Heart right ventricle (tissue), 16 donors: Measurements from ENCODE around the gene RBM42. TPM values are rescaled to one million over a fixed set of nuclear protein-coding genes. Genes with fewer than 3 reads are reported as not detected.

Experiments
- ATAC-seq, 8 donors: fragments of 200-7000 bp; cut with Tn5 transposase; one replicate each; pipeline ENCODE4 v1.9.1; 2020; ENCODE audit warnings: mild to moderate bottlenecking in 8 of 8, moderate library complexity in 8 of 8, moderate number of reproducible peaks in 1 of 8
- DNase-seq, 2 donors: peaks; one replicate each; pipeline ENCODE4 v3.0.0-alpha.2; 2020
- H3K27ac ChIP-seq, 10 donors: fragments of 200-600 bp; sonication (generic) in 2 of 10; one replicate each; pipeline versions ENCODE4 v1.5.0 to v1.8.0; 2020 to 2022; ENCODE audit warnings: mild to moderate bottlenecking in 3 of 10
- H3K27me3 ChIP-seq, 7 donors: fragments of 200-600 bp; one replicate each; pipeline ENCODE4 v1.8.0; 2021 to 2022; ENCODE audit warnings: mild to moderate bottlenecking in 2 of 7
- H3K36me3 ChIP-seq, 9 donors: fragments of 200-600 bp; sonication (generic) in 1 of 9; one replicate each; pipeline versions ENCODE4 v1.5.0 to v1.8.0; 2020 to 2022; ENCODE audit warnings: mild to moderate bottlenecking in 2 of 9
- H3K4me1 ChIP-seq, 9 donors: fragments of 200-600 bp; sonication (generic) in 1 of 9; one replicate each; pipeline versions ENCODE4 v1.5.0 to v1.8.0; 2020 to 2022; ENCODE audit warnings: mild to moderate bottlenecking in 4 of 9
- H3K4me3 ChIP-seq, 10 donors: fragments of 200-600 bp; sonication (generic) in 2 of 10; one replicate each; pipeline versions ENCODE4 v1.5.0 to v1.8.0; 2020 to 2022; ENCODE audit warnings: mild to moderate bottlenecking in 7 of 10, moderate library complexity in 2 of 10
- H3K9me3 ChIP-seq, 11 donors: fragments of 200-600 bp in 10 of 11; sonication (generic) in 2 of 11; one replicate each; pipeline versions ENCODE4 v1.5.0 to v1.8.0; 2013 to 2022; ENCODE audit warnings: mild to moderate bottlenecking in 2 of 11, control low read depth in 1 of 11, moderate library complexity in 1 of 11
- CTCF ChIP-seq, 9 donors: fragments of 200-600 bp; sonication (generic) in 2 of 9; IDR thresholded peaks; one replicate each; pipeline versions ENCODE4 v1.5.0 to v1.8.0; 2021 to 2022; ENCODE audit warnings: antibody characterized with exemption in 9 of 9, mild to moderate bottlenecking in 5 of 9, moderate library complexity in 1 of 9
- WGBS, 2 donors: extraction: QIAGEN DNeasy Blood & Tissue Kit; methylation state at CpG; one replicate each; pipeline ENCODE4 v1.1.7; 2013; ENCODE audit warnings: inconsistent platforms in 1 of 2; 5-methylcytosine and 5-hydroxymethylcytosine counted together
- intact Hi-C, 10 donors: fragments of 100-400 bp; cut with DNase I; formaldehyde crosslinking; loops; one replicate each; pipeline versions ENCODE4 v1.11.1 to v1.14.2; 2022
- long read RNA-seq, 3 donors: library from polyadenylated mRNA; unstranded; transcript quantifications; one replicate each; pipeline ENCODE4 v2.0.0, GENCODE V29; 2020 to 2021
- polyA plus RNA-seq, 2 donors: library from polyadenylated mRNA; stranded (reverse); fragments of 200-250 nt; gene quantifications; one replicate each; pipeline ENCODE4 v1.2.3, GENCODE V29; 2013
- total RNA-seq, 10 donors: library from RNA; stranded (reverse); fragmentation: NEBNext Ultra II Directional in 3 of 10; extraction: Animal tissue kit (Norgen Biotek cat#: 25700) in 3 of 10; gene quantifications; one replicate each; pipeline versions ENCODE4 v1.2.1 to v1.2.4, GENCODE V29; 2021 to 2023
- donor health status: Arrhythmogenic right ventricular cardiomyopathy.
- donor health status: ischemic (EF 13 %, LVEDD 7.1; RV severe dilation, severe dysfunction).
- donor health status: healthy with polysubstance abuse.
- donor health status: DM: no; HTN: yes; CAD: no.
- donor health status: DM: no; HTN: no; CAD: no.
- donor health status: ischemic (EF 25% LVEDD 6.9; RV normal size, moderate dysfunction).
- donor health status: ischemic (EF 25% LVEDD 5.7; RV mildly dilated, moderate dysfunction).
- donor health status: healthy.
- donor health status: DM: yes; HTN: yes; CAD: no.
- donor health status: Ischemic cardiomyopathy.
- donor health status: ischemic (EF 35%, LVEDD 5.7; RV mildly dilated, moderate dysfunction).
- donor health status: nonischemic (EF 11% LVEDD 7.7; RV severe dilation, severe dysfunction).
- donor health status: DM: yes; HTN: yes; CAD: no.
- donor health status: PGD.
- donor health status: ischemic (EF 29% LVEDD 5.4; RV normal size, mild dysfunction).
- donor health status: nonischemic (EF 23%, LVEDD 6.1; RV moderate dilation, normal function).

Gene RBM42
- total RNA-seq (10 to 100 TPM; 43.5 to 57.8 (median 53.2) TPM), polyA plus RNA-seq (10 to 100 TPM; 76.3 to 93.1 TPM)
- long read RNA-seq, donor 1, transcript RBM42-201 (10 exons, 1,680 nt), result major isoform, 26 of 83 reads
- long read RNA-seq, donor 1, partial matches to known transcripts, result 18 of 83 reads
- long read RNA-seq, donor 1, other reads (novel, unspliced or antisense), result 37 of 83 reads
- long read RNA-seq, donor 2, transcript RBM42-201 (10 exons, 1,680 nt), result major isoform, 32 of 98 reads
- long read RNA-seq, donor 2, partial matches to known transcripts, result 23 of 98 reads
- long read RNA-seq, donor 2, other reads (novel, unspliced or antisense), result 42 of 98 reads
- long read RNA-seq, donor 3, transcript RBM42-201 (10 exons, 1,680 nt), result major isoform, 68 of 146 reads
- long read RNA-seq, donor 3, partial matches to known transcripts, result 3 of 146 reads
- long read RNA-seq, donor 3, other reads (novel, unspliced or antisense), result 72 of 146 reads

GRCh38 chr19:35628565-35629331 lies at the start of gene RBM42:
Gene RBM42, plus strand, starts transcription at chr19:35629036. Its CDS starts 118 bp downstream, at chr19:35629154.
- WGBS, 2 donors, result 0% methylated on average over 56 of the region's 56 CpGs
- H3K27ac ChIP-seq, result peak within 1 kb of the TSS; percentile 53 to 97 (median 93)
- H3K4me3 ChIP-seq, result peak within 1 kb of the TSS; percentile 76 to 99 (median 92)
- DNase-seq (peak; percentile 94 to 98), ATAC-seq (peak; percentile 99 to 100 (median 100))
- peaks cover 0 to 39% (median 24%) of the 10 kb centered on the region in 9 donors for H3K36me3 ChIP-seq
- intact Hi-C loops, result no loop called here
- H3K4me1 ChIP-seq, result peaks cover 3 to 24% (median 19%) of the 10 kb centered on the region in 9 donors
- no peaks in the 10 kb centered on the region for H3K27me3 ChIP-seq
- no peaks in the 10 kb centered on the region for H3K9me3 ChIP-seq
- no peak for TF ChIP-seq CTCF (IDR thresholded peaks at IDR 0.05)

- intact Hi-C loops, result no loop called here
Observed at GRCh38 chr19:35582760-35583159, 46.1 kb upstream of the RBM42 start.

GRCh38 chr19:35585848-35586247 lies 43.0 kb upstream of the RBM42 start, which contains the start of gene PMIS2:
Gene PMIS2, plus strand, starts transcription at chr19:35586173. Its CDS starts 87 bp downstream, at chr19:35586260.
- Histone ChIP-seq H3K27ac (no peak within 1 kb of the TSS), H3K9me3 (no peaks in the 10 kb centered on the region), H3K27me3 (peaks cover 0 to 39% (median 25%) of the 10 kb centered on the region in 7 donors), H3K36me3 (no peaks in the 10 kb centered on the region), H3K4me1 (no peaks in the 10 kb centered on the region), H3K4me3 (no peak within 1 kb of the TSS)
- no peak for ATAC-seq
- intact Hi-C loops, result loop anchor here in 1 of 10 donors (5.0 kb wide), 1 partner anchor 79 kb away; no protein-coding TSS in a partner anchor
- WGBS, 2 donors, result 43 to 50% methylated on average over 16 of the region's 16 CpGs
- no peak for DNase-seq
- TF ChIP-seq CTCF (IDR thresholded peaks at IDR 0.05), result no peak

More at GRCh38 chr19:35582760-35583159, 46.1 kb upstream of the RBM42 start:
- H3K4me3 ChIP-seq, result no peak overlapping the region
- peaks cover 0 to 44% (median 25%) of the 10 kb centered on the region in 7 donors for H3K27me3 ChIP-seq
- no peaks in the 10 kb centered on the region for H3K4me1 ChIP-seq
- WGBS, 2 donors, result 76 to 78% methylated on average over 1 of the region's 1 CpG
- no peaks in the 10 kb centered on the region for H3K9me3 ChIP-seq
- TF ChIP-seq CTCF (IDR thresholded peaks at IDR 0.05), result no peak
- ATAC-seq, result no peak
- no peaks in the 10 kb centered on the region for H3K36me3 ChIP-seq
- H3K27ac ChIP-seq, result no peak overlapping the region
- no peak for DNase-seq

- peaks cover 0 to 38% (median 25%) of the 10 kb centered on the region in 7 donors for H3K27me3 ChIP-seq
- intact Hi-C loops, result loop anchor here in 1 of 10 donors (5.0 kb wide), 1 partner anchor 80 kb away; no protein-coding TSS in a partner anchor
- no peaks in the 10 kb centered on the region for H3K4me1 ChIP-seq
Observed at GRCh38 chr19:35587321-35587720, 41.5 kb upstream of the RBM42 start.

More at GRCh38 chr19:35587321-35587720, 41.5 kb upstream of the RBM42 start:
- no peaks in the 10 kb centered on the region for H3K36me3 ChIP-seq
- H3K27ac ChIP-seq, result no peak overlapping the region
- DNase-seq (no peak), ATAC-seq (no peak)
- WGBS, 2 donors, result 38 to 49% methylated on average over 1 of the region's 1 CpG
- no peaks in the 10 kb centered on the region for H3K9me3 ChIP-seq
- no peak for TF ChIP-seq CTCF (IDR thresholded peaks at IDR 0.05)
- H3K4me3 ChIP-seq, result no peak overlapping the region
